NCI-H345 (cell line): ENCODE results near the gene ACP4.
"Not testable (repeated sequence)": the region's sequence is repeated elsewhere in the genome, so short reads cannot be mapped to it uniquely, and the experiment has no call there.

ENCODE experiments used
- DNase-seq: peaks from one replicate; lab custom pipeline; 2025; lab: John Stamatoyannopoulos, UW

ACP4 gene, protein sequence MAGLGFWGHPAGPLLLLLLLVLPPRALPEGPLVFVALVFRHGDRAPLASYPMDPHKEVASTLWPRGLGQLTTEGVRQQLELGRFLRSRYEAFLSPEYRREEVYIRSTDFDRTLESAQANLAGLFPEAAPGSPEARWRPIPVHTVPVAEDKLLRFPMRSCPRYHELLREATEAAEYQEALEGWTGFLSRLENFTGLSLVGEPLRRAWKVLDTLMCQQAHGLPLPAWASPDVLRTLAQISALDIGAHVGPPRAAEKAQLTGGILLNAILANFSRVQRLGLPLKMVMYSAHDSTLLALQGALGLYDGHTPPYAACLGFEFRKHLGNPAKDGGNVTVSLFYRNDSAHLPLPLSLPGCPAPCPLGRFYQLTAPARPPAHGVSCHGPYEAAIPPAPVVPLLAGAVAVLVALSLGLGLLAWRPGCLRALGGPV

DNA sequence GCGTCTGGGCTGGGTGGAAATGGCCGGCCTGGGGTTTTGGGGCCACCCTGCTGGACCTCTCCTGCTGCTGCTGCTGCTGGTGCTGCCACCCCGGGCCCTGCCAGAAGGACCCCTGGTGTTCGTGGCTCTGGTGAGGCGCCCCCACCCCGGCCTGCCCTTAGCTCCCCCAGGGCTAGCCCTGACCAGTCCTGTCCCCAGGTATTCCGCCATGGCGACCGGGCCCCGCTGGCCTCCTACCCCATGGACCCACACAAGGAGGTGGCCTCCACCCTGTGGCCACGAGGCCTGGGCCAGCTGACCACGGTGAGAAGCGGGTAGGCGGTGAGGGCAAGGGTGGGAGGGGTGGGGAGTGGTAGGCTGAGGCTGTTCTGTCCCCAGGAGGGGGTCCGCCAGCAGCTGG lies at the start of gene ACP4:
Gene ACP4, plus strand, starts transcription at position 20 of the 400 bp plus-strand sequence. Its CDS starts 0 bp downstream, at position 20.
- no peak for DNase-seq

DNA sequence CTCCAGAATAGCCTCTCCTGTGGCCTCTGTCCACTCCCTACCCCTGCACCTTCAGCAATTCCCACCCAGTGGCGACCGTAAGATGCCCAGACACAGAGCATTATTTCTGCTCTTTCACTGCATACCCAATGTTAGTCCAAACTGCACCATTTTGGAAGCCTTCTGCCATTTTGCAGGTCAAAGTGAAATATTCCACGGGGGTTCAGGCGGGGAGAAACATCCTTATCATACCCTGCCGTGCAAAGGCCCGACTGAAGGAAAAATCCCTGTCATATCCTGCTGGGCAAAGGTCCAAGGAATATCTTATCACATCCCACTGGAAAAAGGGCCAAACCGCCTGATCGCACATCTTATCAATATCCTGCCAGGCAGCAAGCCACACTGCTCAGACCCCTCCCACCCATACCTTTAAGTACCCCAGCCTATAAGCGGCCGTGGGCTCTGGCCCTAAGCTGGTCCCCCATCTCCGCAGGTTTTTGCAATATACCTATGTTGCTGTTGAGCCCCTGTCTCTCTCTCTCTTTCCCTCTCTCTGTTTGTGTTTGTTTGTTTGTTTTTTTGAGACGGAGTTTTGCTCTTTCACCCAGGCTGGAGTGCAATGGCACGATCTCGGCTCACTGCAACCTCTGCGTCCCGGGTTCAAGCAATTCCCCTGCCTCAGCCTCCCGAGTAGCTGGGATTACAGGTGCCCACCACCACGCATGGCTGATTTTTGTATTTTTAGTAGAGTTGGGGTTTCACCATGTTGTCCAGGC lies 48.9 kb upstream of the ACP4 start:
- DNase-seq = no peak

DNA sequence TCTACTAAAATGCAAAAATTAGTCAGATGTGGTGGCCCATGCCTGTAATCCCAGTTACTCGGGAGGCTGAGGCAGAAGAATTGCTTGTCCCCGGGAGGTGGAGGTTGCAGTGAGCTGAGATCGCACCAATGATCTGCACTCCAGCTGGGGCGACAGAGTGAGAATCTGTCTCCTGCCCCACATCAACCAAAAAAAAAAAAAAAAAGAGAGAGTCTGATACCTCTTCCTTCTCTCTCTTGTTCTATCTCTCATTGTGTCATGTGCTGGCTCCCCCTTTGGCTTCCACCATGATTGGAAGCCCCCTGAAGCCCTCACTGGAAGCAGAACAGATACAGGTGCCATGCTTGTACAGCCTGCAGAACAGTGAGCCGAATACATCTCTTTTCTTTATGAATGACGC lies 46.7 kb upstream of the ACP4 start:
- no peak for DNase-seq

DNA sequence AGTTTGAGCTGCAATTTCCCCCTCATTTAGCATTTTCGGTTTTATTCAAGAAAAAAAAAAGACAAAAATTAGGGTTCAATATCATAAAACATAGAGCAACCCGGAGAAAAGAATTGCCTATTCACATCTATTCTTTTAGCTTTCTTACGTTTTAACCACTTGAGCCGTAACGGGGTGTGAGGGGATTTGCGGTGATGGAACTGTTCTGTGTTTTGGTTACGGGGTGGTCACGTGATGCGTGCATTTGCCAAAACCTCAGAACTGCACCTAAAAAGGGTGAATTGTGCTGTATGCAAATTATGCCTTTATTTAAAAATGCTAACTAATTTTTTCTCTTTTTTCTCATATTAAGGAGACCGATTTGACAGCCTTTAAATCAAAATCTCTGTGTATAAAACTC lies 45.0 kb upstream of the ACP4 start:
- no peak for DNase-seq

DNA sequence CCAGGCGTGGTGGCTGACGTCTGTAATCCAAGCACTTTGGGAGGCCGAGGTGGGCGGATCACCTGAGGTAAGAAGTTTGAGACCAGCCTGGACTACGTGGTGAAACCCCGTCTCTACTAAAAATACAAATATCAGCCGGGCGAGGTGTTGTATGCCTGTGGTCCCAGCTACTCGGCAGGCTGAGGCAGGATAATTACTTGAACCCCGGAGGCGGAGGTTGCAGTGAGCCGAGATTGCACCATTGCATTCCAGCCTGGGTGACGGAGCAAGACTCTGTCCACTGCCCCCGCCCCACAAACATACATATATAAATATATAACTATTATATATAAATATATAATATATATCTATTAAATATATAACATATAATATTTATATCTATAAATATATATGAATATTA lies 43.1 kb upstream of the ACP4 start:
- DNase-seq = not testable (repeated sequence)

DNA sequence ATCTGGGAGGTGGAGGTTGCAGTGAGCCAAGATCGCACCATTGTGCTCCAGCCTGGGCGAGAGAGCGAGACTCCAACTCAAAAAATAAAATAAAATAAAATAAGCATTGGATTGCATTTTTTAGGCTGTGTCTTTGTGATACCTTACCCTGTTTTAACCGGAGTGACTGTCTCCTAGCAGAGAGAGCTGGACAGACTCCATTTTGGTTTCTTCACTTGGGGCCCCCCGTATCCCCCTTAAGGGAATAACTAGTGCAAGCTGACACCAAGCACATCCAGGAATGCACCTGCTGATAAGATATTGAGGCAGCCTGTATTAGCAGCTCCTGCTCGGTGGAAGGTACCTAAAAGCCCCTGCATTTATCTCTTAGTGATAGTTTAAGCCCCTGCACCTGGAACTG lies 40.7 kb upstream of the ACP4 start:
- DNase-seq = no peak

DNA sequence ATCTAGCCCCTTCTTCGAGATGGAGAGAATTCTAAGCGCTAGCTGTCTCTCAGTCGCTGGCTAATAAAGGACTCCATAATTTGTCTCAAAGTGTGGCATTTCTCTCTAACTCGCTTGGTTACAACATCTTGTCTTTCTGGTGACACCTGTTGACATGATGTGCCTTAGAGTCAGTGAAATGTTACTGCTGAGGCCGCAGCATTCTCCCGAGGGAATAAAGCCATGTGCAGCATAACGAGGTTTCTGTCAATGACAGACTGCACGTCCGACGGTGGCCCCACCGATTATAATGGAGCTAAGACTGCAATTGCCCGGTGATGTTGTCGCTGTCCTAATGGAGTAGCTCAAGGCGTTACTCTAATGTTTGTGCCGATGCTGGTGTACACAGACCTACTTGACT lies 40.2 kb upstream of the ACP4 start:
- no peak for DNase-seq

DNA sequence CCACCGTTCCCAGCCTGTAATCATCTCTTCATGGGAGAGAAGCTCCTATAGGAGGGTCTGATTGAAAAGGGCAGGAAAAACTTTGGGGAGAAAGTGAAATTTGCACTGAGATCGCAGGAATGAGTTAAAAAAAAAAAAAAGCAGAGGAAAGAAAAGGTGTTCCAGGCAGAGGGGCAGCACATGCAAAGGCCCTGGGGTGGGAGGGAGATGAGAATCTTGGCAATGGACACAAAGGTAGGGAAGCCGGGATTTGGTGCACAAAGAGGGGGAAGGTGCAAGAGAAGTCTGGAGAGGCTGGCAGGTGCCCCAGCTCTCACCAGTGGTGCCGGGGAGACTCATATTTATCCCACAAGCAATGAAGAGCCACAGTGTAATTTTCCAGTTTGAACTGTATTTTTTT lies 36.3 kb upstream of the ACP4 start:
- no peak for DNase-seq

DNA sequence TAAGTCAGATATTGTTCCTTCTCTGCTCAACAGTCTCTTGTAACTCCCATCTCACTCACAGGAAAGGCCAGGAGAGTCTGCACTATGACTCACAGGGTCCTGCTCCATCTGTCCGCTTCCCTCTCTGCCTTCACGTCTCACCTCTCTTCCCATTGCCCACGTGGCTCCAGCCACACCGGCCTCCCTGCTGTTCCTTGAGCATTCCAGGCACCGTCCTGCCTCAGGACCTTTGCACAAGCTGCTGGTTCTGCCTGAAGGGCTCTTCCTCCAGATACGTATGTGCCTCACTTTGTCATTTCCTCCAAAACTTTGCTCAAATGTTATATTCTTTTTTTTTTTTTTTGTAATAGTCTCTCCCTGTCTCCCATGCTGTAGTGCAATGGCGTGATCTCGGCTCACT lies 34.0 kb upstream of the ACP4 start:
- not testable (repeated sequence) for DNase-seq

DNA sequence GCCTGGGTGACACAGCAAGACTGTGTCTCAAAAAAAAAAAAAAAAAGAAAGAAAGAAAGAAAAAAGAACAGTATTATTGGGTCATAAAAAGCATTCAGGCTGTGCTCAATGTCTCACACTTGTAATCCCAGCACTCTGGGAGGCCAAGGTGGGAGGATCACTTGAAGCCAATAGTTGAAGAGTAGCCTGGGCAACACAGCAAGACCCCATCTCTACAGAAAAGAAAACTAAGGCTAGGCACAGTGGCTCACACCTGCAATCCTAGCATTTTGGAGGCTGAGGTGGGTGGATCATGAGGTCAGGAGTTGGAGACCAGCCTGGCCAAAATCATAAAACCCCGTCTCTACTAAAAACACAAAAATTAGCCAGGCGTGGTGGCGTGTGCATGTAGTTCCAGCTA lies 32.6 kb upstream of the ACP4 start:
- DNase-seq = not testable (repeated sequence)

DNA sequence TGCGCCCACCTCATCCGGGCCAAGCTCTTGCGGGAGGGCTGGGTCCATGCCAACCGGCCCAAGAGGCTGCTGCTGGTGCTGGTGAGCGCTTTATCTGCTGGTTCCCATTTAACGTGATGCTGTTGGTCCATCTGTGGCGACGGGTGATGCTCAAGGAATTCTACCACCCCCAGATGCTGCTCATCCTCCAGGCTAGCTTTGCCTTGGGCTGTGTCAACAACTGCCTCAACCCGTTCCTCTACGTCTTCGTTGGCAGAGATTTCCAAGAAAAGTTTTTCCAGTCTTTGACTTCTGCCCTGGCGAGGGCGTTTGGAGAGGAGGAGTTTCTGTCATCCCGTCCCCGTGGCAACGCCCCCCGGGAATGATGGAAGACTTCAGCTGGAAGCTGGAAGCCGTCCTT lies 31.1 kb upstream of the ACP4 start:
- DNase-seq = not testable (repeated sequence)

DNA sequence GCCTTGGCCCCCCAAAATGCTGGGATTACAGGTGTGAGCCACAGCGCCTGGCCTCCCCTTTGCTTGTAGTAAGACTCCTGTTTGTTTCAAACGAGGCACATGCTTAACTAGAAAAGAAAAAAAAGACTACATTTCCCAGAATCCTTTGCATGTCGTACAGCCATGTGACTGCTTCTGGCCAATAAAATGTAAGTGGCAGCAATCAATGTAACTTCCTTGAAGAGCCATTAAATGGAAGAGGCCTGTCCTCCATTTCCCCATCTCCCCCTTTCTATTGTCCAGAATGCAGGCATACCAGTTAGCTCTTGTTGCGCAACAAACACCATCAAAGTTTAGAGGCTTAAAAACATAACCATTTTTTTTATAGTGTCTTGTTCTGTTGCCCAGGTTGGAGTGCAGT lies 30.3 kb upstream of the ACP4 start:
- no peak for DNase-seq

DNA sequence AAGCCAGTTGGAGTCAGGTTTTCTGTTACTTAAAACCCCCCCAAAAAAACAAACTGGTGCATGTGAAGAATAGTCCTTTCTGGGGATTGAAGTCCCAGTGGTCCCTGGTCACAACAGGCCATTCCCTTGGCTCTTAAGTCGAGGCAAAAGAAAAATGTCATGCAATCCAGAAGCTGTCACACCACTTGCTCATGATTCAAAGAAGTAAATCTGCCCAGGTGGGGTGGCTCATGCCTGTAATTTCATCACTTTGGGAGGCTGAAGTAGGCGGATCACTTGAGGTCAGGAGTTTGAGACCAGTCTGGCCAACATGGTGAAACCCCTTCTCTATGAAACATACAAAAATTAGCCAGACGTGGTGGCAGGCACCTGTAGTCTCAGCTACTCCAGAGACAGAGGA lies 28.7 kb upstream of the ACP4 start:
- not testable (repeated sequence) for DNase-seq

DNA sequence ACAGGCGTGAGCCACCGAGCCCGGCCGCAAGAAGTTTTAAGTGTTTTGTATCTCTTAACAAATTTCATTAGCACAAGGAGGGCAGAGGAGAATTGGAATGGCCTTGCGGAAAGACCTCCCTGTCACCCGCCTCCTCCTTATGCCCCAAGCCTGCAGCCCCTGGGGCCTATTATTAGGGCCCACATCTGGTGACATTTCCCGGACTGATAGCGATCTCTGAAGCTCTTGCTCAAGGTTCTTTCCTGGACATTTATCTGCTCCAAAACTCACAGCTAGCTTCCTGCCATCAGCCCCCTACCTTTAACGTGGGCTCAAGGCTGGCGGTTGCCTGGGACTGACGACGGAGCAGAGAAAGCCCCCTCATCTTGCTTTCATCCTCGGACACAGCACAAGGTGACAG lies 26.7 kb upstream of the ACP4 start:
- DNase-seq = not testable (repeated sequence)

DNA sequence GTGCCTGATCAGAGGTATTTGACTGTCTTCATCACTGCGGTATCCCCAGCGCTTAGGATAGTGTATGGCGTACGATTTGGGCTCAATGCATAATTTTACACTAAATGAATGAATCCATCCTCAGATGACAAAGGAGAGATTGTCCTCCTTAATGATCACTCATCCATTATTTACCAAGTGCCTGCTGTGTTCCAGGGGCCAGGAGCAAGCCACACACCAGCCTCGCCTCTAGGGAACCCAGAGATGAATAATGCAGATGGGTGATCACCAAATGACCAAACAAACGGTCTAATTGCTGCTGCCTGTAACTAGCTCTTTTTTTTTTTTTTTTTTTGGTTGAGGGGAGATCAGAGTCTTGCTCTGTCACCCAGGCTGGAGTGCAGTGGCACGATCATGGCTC lies 25.8 kb upstream of the ACP4 start:
- DNase-seq = no peak

DNA sequence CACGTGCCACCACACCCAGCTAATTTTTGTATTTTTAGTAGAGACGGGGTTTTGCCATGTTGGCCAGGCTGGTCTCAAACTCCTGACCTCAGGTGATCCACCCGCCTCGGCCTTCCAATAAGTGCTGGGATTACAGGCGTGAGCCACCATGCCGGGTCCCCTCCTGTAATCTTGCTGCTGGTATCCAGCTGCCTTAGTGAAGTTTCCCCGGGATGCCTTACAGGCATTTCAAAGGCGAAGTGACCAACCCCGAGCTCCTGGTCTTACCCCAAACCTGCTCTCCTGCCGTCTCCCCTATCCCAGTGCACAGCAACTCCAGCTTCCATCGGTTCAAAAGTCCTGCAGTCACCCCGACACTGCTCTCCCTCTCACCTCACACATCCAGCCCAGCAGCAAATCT lies 23.5 kb upstream of the ACP4 start:
- not testable (repeated sequence) for DNase-seq

DNA sequence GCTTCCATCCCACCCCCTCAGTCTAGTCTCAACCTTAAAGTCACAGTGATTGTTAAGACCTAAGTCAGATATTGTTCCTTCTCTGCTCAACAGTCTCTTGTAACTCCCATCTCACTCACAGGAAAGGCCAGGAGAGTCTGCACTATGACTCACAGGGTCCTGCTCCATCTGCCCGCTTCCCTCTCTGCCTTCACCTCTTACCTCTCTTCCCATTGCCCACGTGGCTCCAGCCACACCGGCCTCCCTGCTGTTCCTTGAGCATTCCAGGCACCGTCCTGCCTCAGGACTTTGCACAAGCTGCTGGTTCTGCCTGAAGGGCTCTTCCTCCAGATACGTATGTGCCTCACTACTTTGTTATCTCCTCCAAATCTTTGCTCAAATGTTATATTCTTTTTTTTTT lies 23.0 kb upstream of the ACP4 start:
- not testable (repeated sequence) for DNase-seq

DNA sequence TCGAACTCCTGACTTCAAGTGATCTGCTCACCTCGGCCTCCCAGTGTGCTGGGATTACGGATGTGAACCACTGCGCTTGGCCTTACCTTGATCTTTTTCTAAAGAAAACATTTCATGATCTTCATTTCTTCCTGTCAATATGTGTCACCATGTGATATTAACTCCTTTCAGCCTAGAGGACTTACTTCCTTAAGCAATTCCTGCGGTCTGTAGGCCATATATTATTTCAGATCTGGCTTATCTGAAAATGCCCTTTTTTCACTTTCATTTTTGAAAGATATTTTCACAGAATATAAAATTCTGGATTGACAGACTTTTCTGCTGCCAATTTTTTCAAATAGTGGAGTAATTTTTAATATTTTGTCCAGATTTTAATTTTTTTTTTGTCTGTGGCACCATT lies 21.9 kb upstream of the ACP4 start:
- no peak for DNase-seq

DNA sequence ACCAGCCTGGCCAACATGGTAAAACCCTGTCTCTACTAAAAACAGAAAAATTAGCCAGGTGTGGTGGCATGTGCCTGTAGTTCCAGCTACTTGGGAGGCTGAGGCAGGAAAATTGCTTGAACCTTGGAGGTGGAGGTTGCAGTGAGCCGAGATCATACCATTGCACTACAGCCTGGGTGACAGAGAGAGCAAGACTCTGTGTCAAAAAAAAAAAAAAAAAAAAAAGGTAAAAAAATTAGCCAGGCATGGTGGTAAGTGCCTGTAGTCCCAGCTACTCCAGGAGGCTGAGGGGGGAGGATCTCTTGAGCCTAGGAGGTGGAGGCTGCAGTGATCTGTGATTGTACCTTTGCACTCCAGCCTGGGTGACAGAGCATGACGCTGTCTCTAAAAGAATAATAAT lies 20.1 kb upstream of the ACP4 start, which contains the start of gene GPR32:
Gene GPR32, plus strand, starts transcription at position 301 of the 400 bp plus-strand sequence. CDS start 137 bp downstream, outside the sequence.
- DNase-seq = not testable (repeated sequence)

DNA sequence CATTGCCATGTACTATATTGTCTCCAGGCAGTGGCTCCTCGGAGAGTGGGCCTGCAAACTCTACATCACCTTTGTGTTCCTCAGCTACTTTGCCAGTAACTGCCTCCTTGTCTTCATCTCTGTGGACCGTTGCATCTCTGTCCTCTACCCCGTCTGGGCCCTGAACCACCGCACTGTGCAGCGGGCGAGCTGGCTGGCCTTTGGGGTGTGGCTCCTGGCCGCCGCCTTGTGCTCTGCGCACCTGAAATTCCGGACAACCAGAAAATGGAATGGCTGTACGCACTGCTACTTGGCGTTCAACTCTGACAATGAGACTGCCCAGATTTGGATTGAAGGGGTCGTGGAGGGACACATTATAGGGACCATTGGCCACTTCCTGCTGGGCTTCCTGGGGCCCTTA lies 19.3 kb upstream of the ACP4 start:
- DNase-seq = no peak

DNA sequence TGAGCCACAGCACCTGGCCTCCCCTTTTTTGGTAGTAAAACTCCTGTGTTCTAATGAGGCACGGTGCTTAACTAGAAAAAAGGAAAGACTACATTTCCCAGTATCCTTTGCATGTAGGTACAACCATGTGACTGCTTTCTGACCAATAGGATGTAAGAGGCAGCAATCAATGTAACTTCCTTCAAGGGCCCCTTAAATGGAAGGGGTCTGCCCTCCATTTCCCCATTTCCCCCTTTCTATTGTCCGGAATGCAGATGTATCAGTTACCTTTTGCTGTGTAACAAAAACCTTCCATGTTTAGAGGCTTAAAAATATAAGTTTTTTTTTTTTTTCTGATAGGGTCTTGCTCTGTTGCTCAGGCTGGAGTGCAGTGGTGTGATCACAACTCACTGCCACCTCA lies 17.7 kb upstream of the ACP4 start:
- DNase-seq = no peak

DNA sequence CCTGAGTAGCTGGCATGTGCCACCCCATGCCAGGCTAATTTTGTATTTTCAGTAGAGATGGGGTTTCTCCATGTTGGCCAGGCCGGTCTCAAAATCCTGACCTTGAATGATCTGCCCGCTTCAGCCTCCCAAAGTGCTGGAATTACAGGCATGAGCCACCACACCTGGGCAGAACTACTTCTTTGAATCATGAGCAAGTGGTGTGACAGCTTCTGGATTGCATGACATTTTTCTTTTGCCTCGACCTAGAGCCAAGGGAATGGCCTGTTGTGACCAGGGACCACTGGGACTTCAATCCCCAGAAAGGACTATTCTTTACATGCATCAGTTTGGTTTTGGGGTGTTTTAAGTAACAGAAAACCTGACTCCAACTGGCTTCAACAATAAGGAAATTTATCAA lies 17.3 kb upstream of the ACP4 start:
- not testable (repeated sequence) for DNase-seq

DNA sequence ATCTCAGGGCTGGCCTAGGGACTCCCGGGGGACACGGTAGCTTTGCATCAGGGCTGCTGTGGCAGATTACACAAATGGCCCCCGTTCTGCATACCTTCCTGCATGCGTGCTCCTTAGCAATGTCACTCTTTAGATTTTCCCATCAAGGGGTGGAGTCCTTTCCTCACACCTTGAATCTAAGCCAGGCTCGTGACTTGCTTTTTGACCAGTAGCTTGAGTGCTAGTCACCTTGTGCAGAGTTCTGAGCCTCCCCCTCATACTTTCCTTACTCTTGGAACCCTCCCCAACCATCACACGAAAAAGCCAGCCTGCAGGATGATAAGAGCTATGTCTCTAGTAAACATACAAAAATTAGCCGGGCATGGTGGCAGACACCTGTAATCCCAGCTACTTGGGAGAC lies 16.8 kb upstream of the ACP4 start:
- not testable (repeated sequence) for DNase-seq
